ENCODE data around the gene PSMC4.

PSMC4 gene

GRCh38 chr19:39968789-39969188, 2.2 kb upstream of the PSMC4 start:
- 97% methylated on average over 12 to 13 of the region's 15 CpGs for WGBS, 2 experiments (ENCODE audit: insufficient coverage in 2 of 2)
- Histone ChIP-seq H3K27ac (ENCODE audit: low read depth, low read length, severe bottlenecking) (no peak overlapping the region), H3K36me3 (ENCODE audit: control insufficient read depth, insufficient read depth, low read length) (peaks cover 18% of the 10 kb centered on the region), H3K4me3 (ENCODE audit: extremely low read depth, insufficient read depth, low read length, poor library complexity, severe bottlenecking) (no peak overlapping the region), H3K9me3 (ENCODE audit: control insufficient read depth, low read length) (no peaks in the 10 kb centered on the region), H3K4me1 (ENCODE audit: control insufficient read depth, insufficient read depth, low read length, poor library complexity, severe bottlenecking) (peaks cover 10% of the 10 kb centered on the region)

GRCh38 chr19:39969266-39969665, 1.7 kb upstream of the PSMC4 start:
- WGBS, 2 experiments (ENCODE audit: insufficient coverage in 2 of 2), result 80 to 100% methylated on average over 1 to 3 of the region's 6 CpGs
- H3K36me3 ChIP-seq (ENCODE audit: control insufficient read depth, insufficient read depth, low read length), result peaks cover 22% of the 10 kb centered on the region
- no peak overlapping the region for H3K4me3 ChIP-seq (ENCODE audit: extremely low read depth, insufficient read depth, low read length, poor library complexity, severe bottlenecking)
- H3K9me3 ChIP-seq (ENCODE audit: control insufficient read depth, low read length), result no peaks in the 10 kb centered on the region
- H3K27ac ChIP-seq (ENCODE audit: low read depth, low read length, severe bottlenecking), result no peak overlapping the region
- peaks cover 10% of the 10 kb centered on the region for H3K4me1 ChIP-seq (ENCODE audit: control insufficient read depth, insufficient read depth, low read length, poor library complexity, severe bottlenecking)

GRCh38 chr19:39969681-39970424, 1.1 kb upstream of the PSMC4 start:
- WGBS, 2 experiments (ENCODE audit: insufficient coverage in 2 of 2), result 69 to 72% methylated on average over 5 to 6 of the region's 13 CpGs
- Histone ChIP-seq H3K27ac (ENCODE audit: low read depth, low read length, severe bottlenecking) (peak overlapping the region; percentile 86), H3K9me3 (ENCODE audit: control insufficient read depth, low read length) (no peaks in the 10 kb centered on the region), H3K4me3 (ENCODE audit: extremely low read depth, insufficient read depth, low read length, poor library complexity, severe bottlenecking) (peak overlapping the region; percentile 99), H3K36me3 (ENCODE audit: control insufficient read depth, insufficient read depth, low read length) (peaks cover 28% of the 10 kb centered on the region), H3K4me1 (ENCODE audit: control insufficient read depth, insufficient read depth, low read length, poor library complexity, severe bottlenecking) (peaks cover 10% of the 10 kb centered on the region)

GRCh38 chr19:39970425-39970674, 615 bp upstream of the PSMC4 start:
- H3K36me3 ChIP-seq (ENCODE audit: control insufficient read depth, insufficient read depth, low read length), result peaks cover 33% of the 10 kb centered on the region
- H3K4me1 ChIP-seq (ENCODE audit: control insufficient read depth, insufficient read depth, low read length, poor library complexity, severe bottlenecking), result peaks cover 10% of the 10 kb centered on the region
- H3K4me3 ChIP-seq (ENCODE audit: extremely low read depth, insufficient read depth, low read length, poor library complexity, severe bottlenecking), result peak overlapping the region; percentile 99
- 19 to 24% methylated on average over 10 to 11 of the region's 11 CpGs for WGBS, 2 experiments (ENCODE audit: insufficient coverage in 2 of 2)
- H3K27ac ChIP-seq (ENCODE audit: low read depth, low read length, severe bottlenecking), result peak overlapping the region; percentile 86
- H3K9me3 ChIP-seq (ENCODE audit: control insufficient read depth, low read length), result no peaks in the 10 kb centered on the region

GRCh38 chr19:39971380-39972035, 543 bp downstream of the PSMC4 start:
- Histone ChIP-seq H3K27ac (ENCODE audit: low read depth, low read length, severe bottlenecking) (peak overlapping the region; percentile 84), H3K9me3 (ENCODE audit: control insufficient read depth, low read length) (no peaks in the 10 kb centered on the region), H3K4me1 (ENCODE audit: control insufficient read depth, insufficient read depth, low read length, poor library complexity, severe bottlenecking) (peaks cover 10% of the 10 kb centered on the region), H3K4me3 (ENCODE audit: extremely low read depth, insufficient read depth, low read length, poor library complexity, severe bottlenecking) (peak overlapping the region; percentile 99), H3K36me3 (ENCODE audit: control insufficient read depth, insufficient read depth, low read length) (peaks cover 39% of the 10 kb centered on the region)
- 4 to 7% methylated on average over 14 to 19 of the region's 21 CpGs for WGBS, 2 experiments (ENCODE audit: insufficient coverage in 2 of 2)

- Histone ChIP-seq H3K9me3 (ENCODE audit: control insufficient read depth, low read length) (no peaks in the 10 kb centered on the region), H3K27ac (ENCODE audit: low read depth, low read length, severe bottlenecking) (no peak overlapping the region), H3K4me3 (ENCODE audit: extremely low read depth, insufficient read depth, low read length, poor library complexity, severe bottlenecking) (no peak overlapping the region), H3K4me1 (ENCODE audit: control insufficient read depth, insufficient read depth, low read length, poor library complexity, severe bottlenecking) (peaks cover 8% of the 10 kb centered on the region), H3K36me3 (ENCODE audit: control insufficient read depth, insufficient read depth, low read length) (peaks cover 69% of the 10 kb centered on the region)
- WGBS, 2 experiments (ENCODE audit: insufficient coverage in 2 of 2), result 92 to 98% methylated on average over 21 of the region's 24 CpGs
These were observed 3.6 kb downstream of the PSMC4 start for GRCh38 chr19:39974377-39975155.

GRCh38 chr19:39982883-39983282, 11.9 kb downstream of the PSMC4 start:
- H3K9me3 ChIP-seq (ENCODE audit: control insufficient read depth, low read length), result peaks cover 34% of the 10 kb centered on the region
- no peak overlapping the region for H3K27ac ChIP-seq (ENCODE audit: low read depth, low read length, severe bottlenecking)
- no peaks in the 10 kb centered on the region for H3K4me1 ChIP-seq (ENCODE audit: control insufficient read depth, insufficient read depth, low read length, poor library complexity, severe bottlenecking)
- WGBS, 2 experiments (ENCODE audit: insufficient coverage in 2 of 2), result no CpG with 5 or more reads among the region's 1 CpG
- no peak overlapping the region for H3K4me3 ChIP-seq (ENCODE audit: extremely low read depth, insufficient read depth, low read length, poor library complexity, severe bottlenecking)
- peaks cover 66% of the 10 kb centered on the region for H3K36me3 ChIP-seq (ENCODE audit: control insufficient read depth, insufficient read depth, low read length)

GRCh38 chr19:39983695-39984300, 12.8 kb downstream of the PSMC4 start:
- H3K9me3 ChIP-seq (ENCODE audit: control insufficient read depth, low read length), result peaks cover 37% of the 10 kb centered on the region
- H3K36me3 ChIP-seq (ENCODE audit: control insufficient read depth, insufficient read depth, low read length), result peaks cover 57% of the 10 kb centered on the region
- no peak overlapping the region for H3K4me3 ChIP-seq (ENCODE audit: extremely low read depth, insufficient read depth, low read length, poor library complexity, severe bottlenecking)
- WGBS, 2 experiments (ENCODE audit: insufficient coverage in 2 of 2), result 100% methylated on average over 2 of the region's 5 CpGs; no CpG with 5 or more reads in 1 of the 2 experiments
- no peak overlapping the region for H3K27ac ChIP-seq (ENCODE audit: low read depth, low read length, severe bottlenecking)
- H3K4me1 ChIP-seq (ENCODE audit: control insufficient read depth, insufficient read depth, low read length, poor library complexity, severe bottlenecking), result no peaks in the 10 kb centered on the region

- Histone ChIP-seq H3K4me3 (ENCODE audit: extremely low read depth, insufficient read depth, low read length, poor library complexity, severe bottlenecking) (no peak overlapping the region), H3K9me3 (ENCODE audit: control insufficient read depth, low read length) (peaks cover 37% of the 10 kb centered on the region), H3K4me1 (ENCODE audit: control insufficient read depth, insufficient read depth, low read length, poor library complexity, severe bottlenecking) (no peaks in the 10 kb centered on the region), H3K36me3 (ENCODE audit: control insufficient read depth, insufficient read depth, low read length) (peaks cover 28% of the 10 kb centered on the region), H3K27ac (ENCODE audit: low read depth, low read length, severe bottlenecking) (no peak overlapping the region)
These were observed 15.7 kb downstream of the PSMC4 start for GRCh38 chr19:39986643-39987042.

- Histone ChIP-seq H3K4me3 (ENCODE audit: extremely low read depth, insufficient read depth, low read length, poor library complexity, severe bottlenecking) (no peak overlapping the region), H3K36me3 (ENCODE audit: control insufficient read depth, insufficient read depth, low read length) (peaks cover 23% of the 10 kb centered on the region), H3K27ac (ENCODE audit: low read depth, low read length, severe bottlenecking) (no peak overlapping the region), H3K4me1 (ENCODE audit: control insufficient read depth, insufficient read depth, low read length, poor library complexity, severe bottlenecking) (no peaks in the 10 kb centered on the region), H3K9me3 (ENCODE audit: control insufficient read depth, low read length) (peaks cover 37% of the 10 kb centered on the region)
These were observed 16.2 kb downstream of the PSMC4 start for GRCh38 chr19:39987167-39987566.
